ENCODE measurements around the gene CD55. TPM values are rescaled to one million over a fixed set of nuclear protein-coding genes. Genes with fewer than 3 reads are reported as not detected.
A peak's percentile ranks its signal among the peaks of the same experiment; 100 is the strongest.

Gene CD55
- polyA plus RNA-seq, 6 donors from 2014 or later = 232 to 326 (median 293) TPM

GRCh38 chr1:207289756-207290155 is 31.7 kb upstream of the CD55 start:
- no peak for DNase-seq
- Mint-ChIP-seq H3K27ac (no peak overlapping the region), H3K27me3 (no peaks in the 10 kb centered on the region)

DNA sequence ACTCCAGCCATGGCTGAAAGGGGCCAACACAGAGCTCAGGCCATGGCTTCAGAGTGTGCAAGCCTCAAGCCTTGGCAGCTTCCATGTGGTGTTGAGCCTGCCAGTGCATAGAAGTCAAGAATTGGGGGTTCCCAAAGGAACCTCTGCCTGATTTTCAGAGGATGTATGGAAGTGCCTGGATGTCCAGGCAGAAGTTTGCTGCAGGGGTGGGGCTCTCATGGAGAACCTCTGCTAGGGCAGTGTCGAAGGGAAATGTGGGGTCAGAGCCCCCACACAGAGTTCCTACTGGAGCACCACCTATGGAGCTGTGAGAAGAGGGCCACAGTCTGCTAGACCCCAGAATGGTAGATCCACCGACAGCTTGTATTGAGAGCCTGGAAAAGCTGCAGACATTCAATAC is 29.8 kb upstream of the CD55 start:
- peaks cover 7 to 12% (median 8%) of the 10 kb centered on the region in 3 donors for H3K4me1 Mint-ChIP-seq
- H3K27me3 Mint-ChIP-seq = no peaks in the 10 kb centered on the region
- DNase-seq (no peak), ATAC-seq (ENCODE audit: low read depth in 2 of 2) (no peak)
- peaks cover 3 to 22% of the 10 kb centered on the region in 2 donors for H3K36me3 Mint-ChIP-seq
- H3K9me3 Mint-ChIP-seq = peaks cover 6 to 24% (median 17%) of the 10 kb centered on the region in 7 donors
- H3K27ac Mint-ChIP-seq = no peak overlapping the region
- H3K4me3 Mint-ChIP-seq = no peak overlapping the region

More at GRCh38 chr1:207289756-207290155, 31.7 kb upstream of the CD55 start:
- Mint-ChIP-seq H3K4me3 (no peak overlapping the region), H3K36me3 (peaks cover 3 to 22% of the 10 kb centered on the region in 2 donors), H3K9me3 (peaks cover 6 to 24% (median 17%) of the 10 kb centered on the region in 7 donors), H3K4me1 (peaks cover 6 to 12% (median 7%) of the 10 kb centered on the region in 3 donors)
- no peak for ATAC-seq (ENCODE audit: low read depth in 2 of 2)

- DNase-seq (peak; percentile 27), ATAC-seq (ENCODE audit: low read depth in 2 of 2) (peak; percentile 76 to 88)
- H3K4me3 Mint-ChIP-seq = peak overlapping the region in 4 of 8 donors; percentile 24 to 70 (median 56)
- H3K36me3 Mint-ChIP-seq = peaks cover 0 to 10% of the 10 kb centered on the region in 2 donors
- H3K9me3 Mint-ChIP-seq = peaks cover 0 to 6% (median under 1%) of the 10 kb centered on the region in 7 donors
- no peaks in the 10 kb centered on the region for H3K27me3 Mint-ChIP-seq
- peak overlapping the region in 4 of 6 donors; percentile 13 to 94 (median 52) for H3K27ac Mint-ChIP-seq
- peaks cover 19 to 53% (median 35%) of the 10 kb centered on the region in 3 donors for H3K4me1 Mint-ChIP-seq
These were observed 23.3 kb upstream of the CD55 start for GRCh38 chr1:207298186-207298585.

GRCh38 chr1:207298636-207299398 is 22.7 kb upstream of the CD55 start:
- Mint-ChIP-seq H3K27ac (peak overlapping the region in 5 of 6 donors; percentile 13 to 94 (median 66)), H3K27me3 (no peaks in the 10 kb centered on the region), H3K9me3 (peaks cover 0 to 6% (median 3%) of the 10 kb centered on the region in 7 donors), H3K36me3 (peaks cover 0 to 15% of the 10 kb centered on the region in 2 donors), H3K4me3 (peak overlapping the region in 7 of 8 donors; percentile 5 to 70 (median 49)), H3K4me1 (peaks cover 19 to 57% (median 35%) of the 10 kb centered on the region in 3 donors)
- ATAC-seq (ENCODE audit: low read depth in 2 of 2) (peak; percentile 21 to 23), DNase-seq (no peak)

DNA sequence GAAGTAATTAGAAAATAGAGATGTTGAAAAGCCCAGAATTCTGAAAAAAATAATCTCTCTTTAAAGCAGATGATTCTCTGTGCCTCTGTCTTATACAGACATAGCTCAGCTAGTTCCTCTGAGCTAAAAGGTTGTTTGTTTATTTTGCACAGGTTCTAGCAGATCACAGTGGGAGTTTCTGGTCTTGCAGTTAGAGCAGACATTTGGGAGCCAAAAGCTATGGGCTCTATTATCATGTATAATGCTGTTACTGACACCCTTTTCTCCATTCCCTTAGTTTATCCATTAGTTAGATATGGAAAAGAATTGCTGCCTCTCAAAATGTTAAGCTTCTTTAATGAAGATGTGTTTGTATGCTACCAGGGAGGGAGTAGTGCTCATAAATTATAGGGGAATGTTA is 20.5 kb upstream of the CD55 start:
- H3K27ac Mint-ChIP-seq = peak overlapping the region in 2 of 6 donors; percentile 28 to 71
- ATAC-seq (ENCODE audit: low read depth in 2 of 2) = no peak

GRCh38 chr1:207302618-207303393 is 18.7 kb upstream of the CD55 start:
- Mint-ChIP-seq H3K36me3 (peaks cover 0 to 15% of the 10 kb centered on the region in 2 donors), H3K4me3 (no peak overlapping the region), H3K27ac (peak overlapping the region in 3 of 6 donors; percentile 53 to 69 (median 62)), H3K9me3 (peaks cover 0 to 6% (median 3%) of the 10 kb centered on the region in 7 donors), H3K4me1 (peaks cover 24 to 54% (median 27%) of the 10 kb centered on the region in 3 donors), H3K27me3 (no peaks in the 10 kb centered on the region)
- ATAC-seq (ENCODE audit: low read depth in 2 of 2) = no peak
- no peak for DNase-seq

More for the DNA sequence above, 20.5 kb upstream of the CD55 start:
- H3K4me1 Mint-ChIP-seq = peaks cover 19 to 57% (median 35%) of the 10 kb centered on the region in 3 donors
- DNase-seq = no peak
- no peak overlapping the region for H3K4me3 Mint-ChIP-seq
- no peaks in the 10 kb centered on the region for H3K27me3 Mint-ChIP-seq
- peaks cover 0 to 15% of the 10 kb centered on the region in 2 donors for H3K36me3 Mint-ChIP-seq
- H3K9me3 Mint-ChIP-seq = peaks cover 0 to 6% (median 3%) of the 10 kb centered on the region in 7 donors

GRCh38 chr1:207304710-207305488 is 16.6 kb upstream of the CD55 start:
- H3K4me1 Mint-ChIP-seq = peaks cover 28 to 52% (median 29%) of the 10 kb centered on the region in 3 donors
- DNase-seq = no peak
- ATAC-seq (ENCODE audit: low read depth in 2 of 2) = no peak

GRCh38 chr1:207305489-207305873 is 16.0 kb upstream of the CD55 start:
- H3K27me3 Mint-ChIP-seq = no peaks in the 10 kb centered on the region
- H3K4me3 Mint-ChIP-seq = no peak overlapping the region
- no peak for DNase-seq
- no peak overlapping the region for H3K27ac Mint-ChIP-seq
- H3K9me3 Mint-ChIP-seq = peaks cover 0 to 6% (median 3%) of the 10 kb centered on the region in 7 donors
- peaks cover 32 to 53% (median 32%) of the 10 kb centered on the region in 3 donors for H3K4me1 Mint-ChIP-seq
- H3K36me3 Mint-ChIP-seq = peaks cover 0 to 15% of the 10 kb centered on the region in 2 donors
- no peak for ATAC-seq (ENCODE audit: low read depth in 2 of 2)

More at GRCh38 chr1:207304710-207305488, 16.6 kb upstream of the CD55 start:
- Mint-ChIP-seq H3K36me3 (peaks cover 0 to 15% of the 10 kb centered on the region in 2 donors), H3K27me3 (no peaks in the 10 kb centered on the region), H3K27ac (no peak overlapping the region), H3K4me3 (no peak overlapping the region), H3K9me3 (peaks cover 0 to 6% (median 3%) of the 10 kb centered on the region in 7 donors)

- H3K9me3 Mint-ChIP-seq = peaks cover 0 to 6% (median 3%) of the 10 kb centered on the region in 7 donors
- no peak overlapping the region for H3K27ac Mint-ChIP-seq
- no peaks in the 10 kb centered on the region for H3K27me3 Mint-ChIP-seq
- H3K4me1 Mint-ChIP-seq = peaks cover 32 to 53% (median 32%) of the 10 kb centered on the region in 3 donors
- ATAC-seq (ENCODE audit: low read depth in 2 of 2) (no peak), DNase-seq (no peak)
- H3K4me3 Mint-ChIP-seq = no peak overlapping the region
- peaks cover 0 to 15% of the 10 kb centered on the region in 2 donors for H3K36me3 Mint-ChIP-seq
These were observed 15.5 kb upstream of the CD55 start for GRCh38 chr1:207306023-207306422.

DNA sequence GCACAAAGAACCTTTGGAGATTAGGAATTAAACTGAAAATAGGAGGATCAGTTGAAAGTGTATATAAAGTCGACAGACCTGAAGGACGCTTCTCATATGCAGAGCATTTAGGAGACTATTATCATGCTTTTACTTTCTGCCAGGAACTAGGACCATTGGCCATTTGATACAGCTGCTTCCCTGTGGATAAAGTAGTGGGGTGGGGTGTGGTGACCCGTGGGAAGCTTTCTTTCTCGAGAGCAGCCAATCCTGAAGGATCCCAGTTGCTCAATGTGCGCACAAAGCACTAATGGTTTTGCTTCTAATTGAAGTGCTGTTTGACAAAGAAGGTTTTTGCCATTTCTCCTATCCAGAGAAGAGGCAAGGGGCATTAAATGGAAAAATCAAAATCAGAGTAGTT is 14.9 kb upstream of the CD55 start:
- H3K27ac Mint-ChIP-seq = no peak overlapping the region
- peaks cover 0 to 15% of the 10 kb centered on the region in 2 donors for H3K36me3 Mint-ChIP-seq
- peaks cover 32 to 47% (median 32%) of the 10 kb centered on the region in 3 donors for H3K4me1 Mint-ChIP-seq
- ATAC-seq (ENCODE audit: low read depth in 2 of 2) = no peak
- peak overlapping the region in 1 of 8 donors; percentile 36 for H3K4me3 Mint-ChIP-seq
- peaks cover 0 to 6% (median 3%) of the 10 kb centered on the region in 7 donors for H3K9me3 Mint-ChIP-seq
- no peak for DNase-seq
- H3K27me3 Mint-ChIP-seq = no peaks in the 10 kb centered on the region

- H3K27me3 Mint-ChIP-seq = no peaks in the 10 kb centered on the region
- peaks cover 0 to under 1% (median 0%) of the 10 kb centered on the region in 7 donors for H3K9me3 Mint-ChIP-seq
- H3K27ac Mint-ChIP-seq = peak overlapping the region; percentile 67 to 96 (median 87)
- H3K4me3 Mint-ChIP-seq = peak overlapping the region; percentile 1 to 87 (median 66)
- DNase-seq = no peak
- peaks cover 23 to 30% (median 23%) of the 10 kb centered on the region in 3 donors for H3K4me1 Mint-ChIP-seq
- peaks cover 0 to 1% of the 10 kb centered on the region in 2 donors for H3K36me3 Mint-ChIP-seq
- ATAC-seq (ENCODE audit: low read depth in 2 of 2) = peak; percentile 90
These were observed 12.9 kb upstream of the CD55 start for GRCh38 chr1:207308451-207309190.

- no peak for DNase-seq
- no peaks in the 10 kb centered on the region for H3K36me3 Mint-ChIP-seq
- no peaks in the 10 kb centered on the region for H3K9me3 Mint-ChIP-seq
- peak overlapping the region; percentile 62 to 87 (median 78) for H3K4me3 Mint-ChIP-seq
- peak overlapping the region; percentile 81 to 99 (median 93) for H3K27ac Mint-ChIP-seq
- peak; percentile 38 to 55 for ATAC-seq (ENCODE audit: low read depth in 2 of 2)
- H3K27me3 Mint-ChIP-seq = no peaks in the 10 kb centered on the region
- H3K4me1 Mint-ChIP-seq = peaks cover 23 to 30% (median 26%) of the 10 kb centered on the region in 3 donors
These were observed 11.7 kb upstream of the CD55 start for GRCh38 chr1:207309745-207310273.
